Measurements from ENCODE around the gene IL21.
A peak's percentile ranks its signal among the peaks of the same experiment; 100 is the strongest.

IL21 gene

DNA sequence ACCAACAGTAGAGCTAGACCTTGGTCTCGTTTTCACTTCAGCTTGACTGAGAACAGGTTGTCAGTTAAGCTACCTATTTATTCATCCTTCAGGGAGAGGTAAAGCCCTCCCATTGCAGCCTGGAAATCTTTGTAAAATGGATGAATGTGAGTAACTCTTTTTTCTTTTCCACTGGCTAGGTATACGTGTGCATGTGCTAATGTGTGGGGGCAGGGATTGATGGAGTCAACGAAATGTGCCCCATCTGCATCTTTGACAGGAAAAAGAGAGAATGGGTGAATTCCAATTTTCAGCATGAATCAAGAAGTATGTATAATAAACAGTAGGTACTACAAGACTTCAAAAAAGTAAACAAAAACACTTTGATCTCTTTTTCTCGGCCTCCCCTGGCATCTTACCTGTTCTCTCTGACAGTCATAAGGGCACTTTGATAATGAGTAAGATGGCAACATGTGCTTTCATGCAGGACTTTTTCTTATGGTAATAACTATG, at the start of gene IL21:
IL21 (minus strand) TSS at position 51 of the 492 bp plus-strand sequence. CDS start 55 bp downstream, outside the sequence.
- Mint-ChIP-seq H3K9me3 (no peaks in the 10 kb centered on the region), H3K27me3 (ENCODE audit: low read depth) (no peaks in the 10 kb centered on the region), H3K4me1 (ENCODE audit: low read depth) (peaks cover 33% of the 10 kb centered on the region), H3K4me3 (peak within 1 kb of the TSS; percentile 50), H3K36me3 (ENCODE audit: low read depth) (no peaks in the 10 kb centered on the region), H3K27ac (no peak within 1 kb of the TSS)
- no peak for DNase-seq (ENCODE audit: low spot score)

DNA sequence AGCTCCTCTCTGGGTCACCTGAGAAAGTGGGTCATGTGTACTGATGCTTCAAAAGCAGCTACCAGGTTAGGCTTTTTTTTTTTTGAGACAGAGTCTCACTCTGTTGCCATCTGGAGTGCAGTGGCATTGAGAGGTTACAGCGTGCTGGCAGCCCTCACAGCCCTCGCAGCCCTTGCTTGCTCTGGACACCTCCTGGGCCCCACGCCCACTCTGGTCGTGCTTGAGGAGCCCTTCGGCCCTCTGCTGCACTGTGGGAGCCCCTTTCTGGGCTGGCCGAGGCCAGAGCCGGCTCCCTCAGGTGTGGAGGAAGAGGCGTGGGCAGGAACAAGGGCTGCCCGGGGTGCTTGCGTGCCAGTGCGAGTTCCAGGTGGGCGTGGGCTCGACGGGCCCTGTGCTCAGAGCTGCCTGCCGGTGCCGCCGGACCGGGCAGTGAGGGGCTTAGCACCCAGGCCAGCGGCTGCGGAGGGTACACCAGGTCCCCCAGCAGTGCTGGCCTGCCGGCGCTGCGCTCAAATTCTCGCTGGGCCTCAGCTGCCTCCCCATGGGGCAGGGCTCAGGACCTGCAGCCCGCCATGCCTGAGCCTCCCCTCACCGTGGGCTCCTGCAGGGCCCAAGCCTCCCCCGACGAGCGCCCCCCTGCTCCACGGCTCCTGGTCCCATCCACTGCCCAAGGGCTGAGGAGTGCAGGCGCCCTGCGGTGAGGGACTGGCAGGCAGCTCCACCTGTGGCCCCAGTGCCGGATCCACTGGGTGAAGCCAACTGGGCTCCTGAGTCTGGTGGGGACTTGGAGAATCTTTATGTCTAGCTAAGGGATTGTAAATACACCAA, 49.3 kb upstream of the IL21 start:
- Mint-ChIP-seq H3K27ac (peak overlapping the region; percentile 50), H3K4me3 (no peak overlapping the region), H3K9me3 (no peaks in the 10 kb centered on the region), H3K4me1 (ENCODE audit: low read depth) (peaks cover 69% of the 10 kb centered on the region), H3K36me3 (ENCODE audit: low read depth) (no peaks in the 10 kb centered on the region), H3K27me3 (ENCODE audit: low read depth) (no peaks in the 10 kb centered on the region)
- no peak for DNase-seq (ENCODE audit: low spot score)

DNA sequence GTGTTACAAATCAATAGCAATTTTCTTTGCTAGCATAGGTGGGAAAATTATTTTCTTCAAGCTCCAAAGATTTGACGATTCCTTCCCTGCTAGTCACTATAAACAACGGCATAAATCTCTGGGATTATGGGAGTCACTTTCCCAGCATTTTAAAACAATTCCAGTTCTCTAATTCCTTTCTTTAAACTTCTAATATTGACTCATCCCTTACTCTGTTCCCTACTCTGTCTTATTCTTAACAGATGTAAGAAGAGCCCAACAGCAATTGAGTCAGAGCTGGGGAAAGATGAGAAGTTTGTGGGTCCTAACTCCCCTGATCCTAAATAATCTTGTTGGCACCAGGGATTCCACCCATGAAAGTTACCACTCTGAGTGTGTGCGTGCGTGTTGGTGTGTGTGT, 47.4 kb upstream of the IL21 start:
- H3K4me1 Mint-ChIP-seq (ENCODE audit: low read depth) = peaks cover 62% of the 10 kb centered on the region
- no peak overlapping the region for H3K4me3 Mint-ChIP-seq
- no peaks in the 10 kb centered on the region for H3K36me3 Mint-ChIP-seq (ENCODE audit: low read depth)
- no peaks in the 10 kb centered on the region for H3K9me3 Mint-ChIP-seq
- no peaks in the 10 kb centered on the region for H3K27me3 Mint-ChIP-seq (ENCODE audit: low read depth)
- H3K27ac Mint-ChIP-seq = peak overlapping the region; percentile 32
- DNase-seq (ENCODE audit: low spot score) = no peak

DNA sequence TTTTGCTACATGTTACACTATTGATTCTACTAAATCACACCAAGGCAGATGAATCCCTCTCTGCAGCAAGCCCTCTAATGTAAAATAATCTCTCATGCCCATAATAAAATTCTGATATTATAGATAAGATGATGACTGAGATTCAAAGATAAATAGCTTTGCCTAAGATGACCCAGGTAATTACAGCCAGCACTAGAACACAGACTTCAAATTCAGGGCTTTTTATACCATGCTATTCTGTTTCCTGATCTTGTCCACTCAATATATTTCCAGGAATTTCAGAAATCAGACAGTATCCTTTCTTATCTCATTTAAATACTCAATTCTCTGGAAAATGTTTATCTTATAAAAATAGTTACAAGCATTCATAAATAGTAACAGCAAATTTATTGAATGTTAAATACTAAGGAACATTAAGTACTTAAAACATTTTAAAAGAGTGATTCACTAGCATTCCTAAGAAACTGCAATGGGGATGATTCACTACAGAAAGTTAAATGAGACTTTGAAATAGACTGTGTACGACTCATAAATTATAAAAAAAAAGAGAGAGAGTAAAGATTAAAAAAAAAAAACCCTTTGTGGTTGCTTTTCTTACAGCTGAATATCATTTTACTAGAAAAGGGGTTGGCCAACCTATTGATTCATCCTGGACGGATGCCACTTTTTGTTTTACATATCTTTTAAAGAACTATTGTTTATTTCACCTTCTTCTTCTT, 45.8 kb upstream of the IL21 start:
- no peaks in the 10 kb centered on the region for H3K36me3 Mint-ChIP-seq (ENCODE audit: low read depth)
- H3K27me3 Mint-ChIP-seq (ENCODE audit: low read depth) = no peaks in the 10 kb centered on the region
- H3K27ac Mint-ChIP-seq = peak overlapping the region; percentile 38
- peak overlapping the region; percentile 37 for H3K4me3 Mint-ChIP-seq
- H3K9me3 Mint-ChIP-seq = no peaks in the 10 kb centered on the region
- no peak for DNase-seq (ENCODE audit: low spot score)
- peaks cover 64% of the 10 kb centered on the region for H3K4me1 Mint-ChIP-seq (ENCODE audit: low read depth)

DNA sequence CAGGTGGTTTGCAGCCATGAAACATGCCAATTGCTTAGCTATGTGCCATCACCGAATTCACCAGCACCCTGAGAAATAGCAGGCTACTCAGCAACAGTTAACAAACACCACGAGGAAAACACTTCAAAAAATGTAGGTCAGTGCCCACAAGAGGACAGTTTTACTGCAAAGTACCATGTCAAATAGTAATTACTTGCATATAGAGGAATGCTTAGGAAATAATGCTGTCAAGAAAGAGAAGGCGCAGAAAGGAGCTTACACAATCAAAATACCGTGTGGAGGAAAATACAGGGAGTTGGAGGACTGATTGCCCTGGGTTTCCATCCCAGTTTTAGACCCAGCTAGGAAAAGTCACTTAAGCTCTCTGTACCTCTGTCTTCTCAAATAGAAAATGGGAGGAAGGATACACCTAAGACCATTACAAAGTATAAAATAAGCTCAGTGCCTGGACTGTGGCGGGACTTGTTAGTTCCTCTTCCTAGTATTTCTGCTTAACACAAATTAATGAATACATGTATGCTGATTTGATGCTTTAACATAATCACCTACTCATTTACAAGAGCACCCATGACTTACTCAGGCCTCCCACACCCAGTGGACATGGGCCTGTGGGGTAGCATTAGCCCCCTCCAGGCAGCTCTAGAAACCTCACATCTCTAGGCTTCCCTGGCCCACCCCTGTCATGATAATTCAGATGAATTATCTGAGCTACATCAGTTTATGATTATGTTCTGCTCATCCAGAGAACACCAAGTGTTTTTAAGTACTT, 44.5 kb upstream of the IL21 start:
- Mint-ChIP-seq H3K4me1 (ENCODE audit: low read depth) (peaks cover 73% of the 10 kb centered on the region), H3K9me3 (no peaks in the 10 kb centered on the region), H3K4me3 (peak overlapping the region; percentile 7), H3K27ac (peak overlapping the region; percentile 37), H3K36me3 (ENCODE audit: low read depth) (no peaks in the 10 kb centered on the region), H3K27me3 (ENCODE audit: low read depth) (no peaks in the 10 kb centered on the region)
- no peak for DNase-seq (ENCODE audit: low spot score)

DNA sequence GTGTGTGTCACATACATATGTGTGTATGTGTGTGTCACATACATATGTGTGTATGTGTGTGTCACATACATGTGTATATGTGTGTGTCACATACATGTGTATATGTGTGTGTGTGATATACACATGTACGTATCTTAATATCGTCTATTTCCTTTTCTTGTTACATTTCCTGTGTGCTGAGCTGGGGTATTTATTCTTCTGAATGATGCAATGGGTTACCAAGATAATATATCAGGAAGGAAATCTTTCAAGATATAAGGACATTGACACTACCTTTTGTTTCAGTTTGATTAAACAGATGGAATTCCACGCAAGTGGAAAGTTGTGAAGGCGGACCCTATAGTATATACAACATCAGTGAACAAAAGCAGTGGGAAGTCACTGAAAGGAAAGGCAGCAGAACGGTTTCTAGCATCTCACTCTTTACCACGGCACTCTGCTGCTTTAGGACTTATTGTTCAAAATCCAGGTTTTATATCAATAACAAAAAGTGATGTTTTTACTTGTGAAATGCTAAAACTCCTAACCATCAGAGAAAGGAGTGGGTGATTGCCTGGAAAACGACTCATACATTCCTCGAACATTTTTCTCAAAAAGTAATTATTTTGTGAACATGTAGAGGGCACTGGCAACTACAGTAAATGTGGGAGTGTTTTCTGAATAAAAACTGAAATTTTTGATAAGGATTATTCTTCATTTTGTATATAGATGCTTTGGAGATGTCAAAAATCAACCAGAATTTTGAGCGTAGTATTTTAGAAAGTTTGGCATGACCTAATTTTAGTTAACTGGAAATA, 43.1 kb upstream of the IL21 start:
- Mint-ChIP-seq H3K9me3 (no peaks in the 10 kb centered on the region), H3K27me3 (ENCODE audit: low read depth) (no peaks in the 10 kb centered on the region), H3K36me3 (ENCODE audit: low read depth) (peaks cover 2% of the 10 kb centered on the region), H3K27ac (peak overlapping the region; percentile 84), H3K4me3 (peak overlapping the region; percentile 80), H3K4me1 (ENCODE audit: low read depth) (peaks cover 69% of the 10 kb centered on the region)
- peak; percentile 58 for DNase-seq (ENCODE audit: low spot score)

DNA sequence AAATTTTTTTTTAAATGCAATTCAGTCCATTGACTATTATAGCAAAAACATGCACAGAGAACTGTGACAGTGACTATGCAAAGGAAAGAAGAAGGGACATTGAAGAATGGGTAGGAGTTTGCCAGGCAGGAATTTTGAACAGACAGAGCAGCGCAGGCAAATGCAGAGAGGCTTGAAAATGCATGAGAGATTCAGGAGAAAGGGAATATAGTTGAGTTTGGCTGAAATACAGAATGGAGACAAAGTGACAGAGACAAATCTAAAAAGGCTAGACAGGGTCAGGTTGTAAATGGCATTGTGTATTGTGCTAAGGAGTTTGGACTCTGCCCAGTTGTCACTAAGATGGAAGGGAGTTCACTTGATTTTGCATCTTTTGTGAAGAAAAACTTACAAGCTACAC, 42.4 kb upstream of the IL21 start:
- DNase-seq (ENCODE audit: low spot score) = no peak
- Mint-ChIP-seq H3K36me3 (ENCODE audit: low read depth) (peaks cover 3% of the 10 kb centered on the region), H3K4me3 (no peak overlapping the region), H3K27me3 (ENCODE audit: low read depth) (no peaks in the 10 kb centered on the region), H3K27ac (peak overlapping the region; percentile 68), H3K4me1 (ENCODE audit: low read depth) (peaks cover 67% of the 10 kb centered on the region), H3K9me3 (no peaks in the 10 kb centered on the region)

DNA sequence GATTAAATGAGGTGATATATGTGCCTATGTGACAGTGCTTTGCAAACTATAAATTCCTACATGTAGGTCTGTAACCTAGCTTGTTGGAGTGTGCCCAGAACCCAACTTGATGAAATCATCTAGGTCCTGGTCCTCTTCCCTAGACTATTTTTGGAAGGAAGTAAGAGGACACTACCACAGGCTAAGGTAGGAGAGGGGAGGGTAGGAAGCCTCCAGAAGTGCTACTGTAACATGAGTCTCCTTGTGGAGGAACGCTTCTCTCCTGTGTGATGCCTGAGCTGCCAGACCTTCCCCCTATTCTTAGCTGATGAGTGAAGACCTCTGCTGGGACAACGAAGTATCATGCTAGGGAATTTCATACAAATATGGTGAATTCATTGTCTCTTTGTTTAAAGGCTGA, 41.8 kb upstream of the IL21 start:
- no peak overlapping the region for H3K4me3 Mint-ChIP-seq
- no peaks in the 10 kb centered on the region for H3K27me3 Mint-ChIP-seq (ENCODE audit: low read depth)
- no peaks in the 10 kb centered on the region for H3K9me3 Mint-ChIP-seq
- peaks cover 3% of the 10 kb centered on the region for H3K36me3 Mint-ChIP-seq (ENCODE audit: low read depth)
- H3K27ac Mint-ChIP-seq = no peak overlapping the region
- peaks cover 67% of the 10 kb centered on the region for H3K4me1 Mint-ChIP-seq (ENCODE audit: low read depth)
- DNase-seq (ENCODE audit: low spot score) = no peak

DNA sequence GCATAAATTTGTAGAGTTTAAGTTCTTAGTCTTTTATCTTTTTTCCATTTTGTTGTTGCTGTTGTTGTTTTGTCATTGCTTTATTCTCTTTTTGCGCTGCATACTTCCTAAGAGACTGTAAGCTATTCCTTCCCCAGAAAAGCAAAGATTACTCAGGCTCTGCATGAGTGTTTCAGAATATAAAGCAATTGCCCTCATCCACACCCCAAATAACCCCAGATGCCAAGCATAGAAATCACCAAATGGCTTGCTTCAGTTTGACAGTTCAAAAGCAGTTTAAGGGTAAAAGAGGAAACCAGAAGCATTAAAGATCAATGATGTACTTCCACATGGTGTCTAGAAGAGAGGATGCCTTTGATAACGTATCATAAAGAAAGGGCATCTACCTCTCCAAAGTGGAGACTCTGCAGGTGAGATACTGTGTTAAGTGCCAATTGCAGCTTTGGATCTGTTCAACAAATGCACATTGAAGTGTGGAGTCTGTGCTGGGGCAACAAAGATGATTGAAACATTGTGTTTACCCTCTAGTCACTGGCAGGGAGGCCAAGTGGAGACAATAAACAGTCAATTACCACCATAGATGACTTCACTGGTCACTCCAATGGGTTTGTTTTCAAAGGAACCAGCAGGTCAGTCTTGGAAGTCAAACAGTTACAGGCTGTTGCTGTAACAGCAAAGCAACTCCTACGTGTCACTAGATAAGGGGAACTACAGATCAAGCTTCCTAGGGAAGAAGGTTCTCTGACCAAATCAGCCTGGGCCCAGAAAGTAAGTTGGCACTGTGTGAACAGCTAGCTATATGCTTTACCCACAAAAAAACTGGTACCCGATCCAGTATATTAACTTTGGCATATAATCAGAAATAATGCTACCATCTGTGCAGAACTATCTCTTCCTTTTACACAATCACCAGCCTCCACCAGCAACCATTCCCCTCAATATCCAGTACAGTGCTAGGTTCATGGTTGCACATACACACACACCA, 40.6 kb upstream of the IL21 start:
- DNase-seq (ENCODE audit: low spot score) = no peak
- peak overlapping the region; percentile 53 for H3K27ac Mint-ChIP-seq
- H3K9me3 Mint-ChIP-seq = peaks cover 8% of the 10 kb centered on the region
- peaks cover 60% of the 10 kb centered on the region for H3K4me1 Mint-ChIP-seq (ENCODE audit: low read depth)
- H3K36me3 Mint-ChIP-seq (ENCODE audit: low read depth) = peaks cover 10% of the 10 kb centered on the region
- H3K27me3 Mint-ChIP-seq (ENCODE audit: low read depth) = no peaks in the 10 kb centered on the region
- H3K4me3 Mint-ChIP-seq = no peak overlapping the region

DNA sequence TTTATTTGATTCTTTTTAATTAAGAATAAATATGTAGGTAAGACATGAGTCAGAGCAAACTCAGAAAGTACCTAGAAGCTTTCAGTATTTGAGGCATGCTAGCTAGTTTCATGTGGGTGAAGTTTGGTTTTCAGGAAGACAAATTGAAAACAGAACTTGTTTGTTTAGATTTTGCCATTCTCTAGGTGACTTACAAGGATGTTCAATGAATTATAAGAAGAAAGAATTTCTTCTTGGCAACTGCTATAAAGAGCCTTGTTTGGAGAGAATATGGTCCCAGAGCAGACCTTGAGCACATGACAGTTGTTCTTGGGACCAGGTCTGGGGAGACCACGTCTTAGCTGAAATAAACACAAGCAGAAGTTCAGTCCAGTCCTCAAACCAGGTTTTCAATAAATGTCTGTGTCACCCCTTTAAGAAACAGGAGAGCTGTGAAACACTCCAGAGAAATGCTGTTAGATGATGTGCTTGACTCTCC, 38.0 kb upstream of the IL21 start:
- Mint-ChIP-seq H3K27ac (peak overlapping the region; percentile 55), H3K36me3 (ENCODE audit: low read depth) (peaks cover 10% of the 10 kb centered on the region), H3K4me3 (peak overlapping the region; percentile 28), H3K4me1 (ENCODE audit: low read depth) (peaks cover 41% of the 10 kb centered on the region), H3K27me3 (ENCODE audit: low read depth) (no peaks in the 10 kb centered on the region), H3K9me3 (peaks cover 8% of the 10 kb centered on the region)
- peak; percentile 21 for DNase-seq (ENCODE audit: low spot score)

DNA sequence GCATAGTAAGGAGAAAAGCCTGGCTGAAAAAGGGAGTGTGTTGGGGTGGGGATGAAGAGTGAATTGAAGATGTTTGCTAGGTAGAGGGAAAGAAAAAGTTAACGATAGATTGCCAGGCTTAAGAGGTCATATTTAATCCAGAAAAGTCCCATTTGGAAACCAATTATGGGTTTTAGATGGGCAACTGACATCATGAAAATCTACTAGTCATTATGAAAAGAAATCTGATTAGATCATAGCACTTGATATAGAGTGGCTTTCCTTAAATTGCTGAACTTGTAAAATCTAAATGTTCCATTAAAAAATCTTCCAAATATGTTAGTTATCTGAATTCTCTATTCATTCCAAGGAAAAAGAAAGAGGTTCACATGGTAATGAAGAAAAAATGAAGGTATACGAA, 37.5 kb upstream of the IL21 start:
- peaks cover 10% of the 10 kb centered on the region for H3K36me3 Mint-ChIP-seq (ENCODE audit: low read depth)
- no peak for DNase-seq (ENCODE audit: low spot score)
- H3K9me3 Mint-ChIP-seq = peaks cover 8% of the 10 kb centered on the region
- H3K4me3 Mint-ChIP-seq = peak overlapping the region; percentile 37
- peaks cover 38% of the 10 kb centered on the region for H3K4me1 Mint-ChIP-seq (ENCODE audit: low read depth)
- H3K27ac Mint-ChIP-seq = peak overlapping the region; percentile 80
- H3K27me3 Mint-ChIP-seq (ENCODE audit: low read depth) = no peaks in the 10 kb centered on the region

DNA sequence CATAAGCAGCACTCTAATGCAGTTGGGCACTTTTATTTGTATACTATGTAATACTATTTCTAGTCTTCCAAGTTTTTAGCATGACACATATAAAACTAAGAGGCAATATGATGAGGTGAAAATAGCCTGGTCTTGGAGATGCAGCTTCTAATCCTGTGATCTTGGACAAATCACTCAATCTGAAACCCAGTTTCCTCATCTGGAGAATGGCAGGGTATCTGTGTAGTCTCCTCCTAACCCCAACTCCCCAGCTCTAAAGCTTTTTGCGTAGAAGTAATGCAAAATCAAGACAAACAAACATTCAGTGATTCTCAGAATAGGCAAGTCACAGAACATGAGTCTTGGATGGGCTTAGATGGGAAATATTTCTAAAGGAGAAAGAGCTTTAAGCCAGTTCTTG, 36.7 kb upstream of the IL21 start:
- H3K36me3 Mint-ChIP-seq (ENCODE audit: low read depth) = peaks cover 10% of the 10 kb centered on the region
- H3K4me1 Mint-ChIP-seq (ENCODE audit: low read depth) = peaks cover 31% of the 10 kb centered on the region
- H3K4me3 Mint-ChIP-seq = no peak overlapping the region
- DNase-seq (ENCODE audit: low spot score) = no peak
- H3K27ac Mint-ChIP-seq = peak overlapping the region; percentile 48
- H3K9me3 Mint-ChIP-seq = peaks cover 8% of the 10 kb centered on the region
- no peaks in the 10 kb centered on the region for H3K27me3 Mint-ChIP-seq (ENCODE audit: low read depth)
